AG09309 (cell line): ENCODE results near the gene PLEKHM2.

ENCODE experiments used
- DNase-seq: peaks from one replicate; pipeline ENCODE4 v3.0.0-alpha.2; 2010; ENCODE audit warnings: low read depth
- H3K4me3 ChIP-seq: 2 replicates; pipeline ENCODE4 v1.5.1; 2011; ENCODE audit warnings: mild to moderate bottlenecking, low read depth, low read length, moderate library complexity; ENCODE audit not compliant: control insufficient read depth
- CTCF ChIP-seq: IDR thresholded peaks from 2 replicates; pipeline ENCODE4 v1.5.1; 2011; ENCODE audit warnings: mild to moderate bottlenecking, low read depth, low read length, inconsistent platforms; ENCODE audit not compliant: insufficient read depth, control insufficient read depth; ENCODE audit errors: missing control alignments

Gene PLEKHM2

GRCh38 chr1:15680561-15681348 lies 3.4 kb upstream of the PLEKHM2 start:
- peak; percentile 92 for DNase-seq

GRCh38 chr1:15681349-15682292 lies 2.5 kb upstream of the PLEKHM2 start:
- no peak overlapping the region for H3K4me3 ChIP-seq
- no peak for DNase-seq
- no peak for TF ChIP-seq CTCF

More at GRCh38 chr1:15680561-15681348, 3.4 kb upstream of the PLEKHM2 start:
- H3K4me3 ChIP-seq, result no peak overlapping the region
- TF ChIP-seq CTCF, result no peak

- DNase-seq, result no peak
- H3K4me3 ChIP-seq, result no peak overlapping the region
- no peak for TF ChIP-seq CTCF
Measured at GRCh38 chr1:15682936-15683341, 1.2 kb upstream of the PLEKHM2 start.

- peak overlapping the region; percentile 93 for H3K4me3 ChIP-seq
- no peak for TF ChIP-seq CTCF
- DNase-seq, result no peak
Measured at GRCh38 chr1:15683345-15684039, 628 bp upstream of the PLEKHM2 start.

GRCh38 chr1:15684468-15685291 lies 560 bp downstream of the PLEKHM2 start:
- no peak for DNase-seq
- TF ChIP-seq CTCF, result no peak
- H3K4me3 ChIP-seq, result peak overlapping the region; percentile 93
